Ascending aorta (tissue), 2 donors: ENCODE data around the gene CEP131. TPM values are rescaled to one million over a fixed set of nuclear protein-coding genes. Genes with fewer than 3 reads are reported as not detected.

Experiments used
- DNase-seq, 2 donors: peaks; one replicate each; pipeline ENCODE4 v3.0.0-alpha.2; 2019; ENCODE audit warnings: low spot score in 2 of 2
- H3K27ac ChIP-seq, 2 donors: fragments of 200-600 bp; sonication (generic); one replicate each; pipeline ENCODE4 v1.5.1; 2016 to 2017; ENCODE audit warnings: mild to moderate bottlenecking in 1 of 2
- H3K27me3 ChIP-seq: fragments of 200-600 bp; sonication (generic); one replicate; pipeline ENCODE4 v1.5.1; 2017
- H3K36me3 ChIP-seq, 2 donors: fragments of 200-600 bp; sonication (generic); one replicate each; pipeline ENCODE4 v1.5.1; 2016
- H3K4me1 ChIP-seq, 2 donors: fragments of 200-600 bp; sonication (generic); one replicate each; pipeline ENCODE4 v1.5.1; 2016 to 2017; ENCODE audit warnings: mild to moderate bottlenecking in 1 of 2
- H3K4me3 ChIP-seq, 2 donors: fragments of 200-600 bp; sonication (generic); one replicate each; pipeline ENCODE4 v1.5.1; 2016 to 2017; ENCODE audit warnings: mild to moderate bottlenecking in 1 of 2
- H3K9me3 ChIP-seq, 2 donors: fragments of 200-600 bp; sonication (generic); one replicate each; pipeline ENCODE4 v1.5.1; 2016
- CTCF ChIP-seq, 3 experiments: fragments of 200-600 bp in 2 of 3; fragments of 450-650 bp in 1 of 3; sonication (generic) in 2 of 3; IDR thresholded peaks; one replicate each; pipeline ENCODE4 v1.5.1; 2016 to 2019; ENCODE audit warnings: antibody characterized with exemption in 3 of 3, mild to moderate bottlenecking in 1 of 3, moderate library complexity in 1 of 3
- intact Hi-C: fragments of 100-400 bp; cut with DNase I; formaldehyde crosslinking; loops from one replicate; pipeline ENCODE4 v1.15.1; 2023
- total RNA-seq: library from RNA; depleted of rRNA; stranded (reverse); fragments of >200 nt; gene quantifications from one replicate; pipeline ENCODE4 v1.1.0, GENCODE V29; 2016

Gene CEP131
- total RNA-seq, 1 donor from 2014 or later: 6.7 TPM

- H3K36me3 ChIP-seq: peaks cover 39 to 46% of the 10 kb centered on the region in 2 donors
- H3K9me3 ChIP-seq: no peaks in the 10 kb centered on the region
- no peaks in the 10 kb centered on the region for H3K27me3 ChIP-seq
- peaks cover 0 to 14% of the 10 kb centered on the region in 2 donors for H3K4me1 ChIP-seq
- no peak for TF ChIP-seq CTCF (IDR thresholded peaks at IDR 0.05)
- H3K4me3 ChIP-seq: no peak overlapping the region
- no peak overlapping the region for H3K27ac ChIP-seq
- no peak for DNase-seq
- intact Hi-C loops: no loop called here
These were observed 11.2 kb upstream of the CEP131 start for GRCh38 chr17:81233811-81234505.

GRCh38 chr17:81233316-81233715, 10.6 kb upstream of the CEP131 start:
- Histone ChIP-seq H3K4me3 (no peak overlapping the region), H3K36me3 (peaks cover 39 to 49% of the 10 kb centered on the region in 2 donors), H3K9me3 (no peaks in the 10 kb centered on the region), H3K4me1 (peaks cover 0 to 14% of the 10 kb centered on the region in 2 donors), H3K27me3 (no peaks in the 10 kb centered on the region), H3K27ac (no peak overlapping the region)
- no peak for DNase-seq
- intact Hi-C loops: no loop called here
- TF ChIP-seq CTCF (IDR thresholded peaks at IDR 0.05): no peak

- H3K27ac ChIP-seq: no peak overlapping the region
- no peaks in the 10 kb centered on the region for H3K9me3 ChIP-seq
- DNase-seq: no peak
- peaks cover 39 to 49% of the 10 kb centered on the region in 2 donors for H3K36me3 ChIP-seq
- no peak for TF ChIP-seq CTCF (IDR thresholded peaks at IDR 0.05)
- no peak overlapping the region for H3K4me3 ChIP-seq
- peaks cover 0 to 11% of the 10 kb centered on the region in 2 donors for H3K4me1 ChIP-seq
- no peaks in the 10 kb centered on the region for H3K27me3 ChIP-seq
- intact Hi-C loops: no loop called here
These were observed 10.0 kb upstream of the CEP131 start for GRCh38 chr17:81232616-81233241.

- intact Hi-C loops: no loop called here
- peaks cover 0 to 5% of the 10 kb centered on the region in 2 donors for H3K4me1 ChIP-seq
- no peak for TF ChIP-seq CTCF (IDR thresholded peaks at IDR 0.05)
- H3K36me3 ChIP-seq: peaks cover 39 to 49% of the 10 kb centered on the region in 2 donors
- H3K27ac ChIP-seq: no peak overlapping the region
- DNase-seq: no peak
- no peak overlapping the region for H3K4me3 ChIP-seq
- no peaks in the 10 kb centered on the region for H3K27me3 ChIP-seq
- no peaks in the 10 kb centered on the region for H3K9me3 ChIP-seq
These were observed 9.2 kb upstream of the CEP131 start for GRCh38 chr17:81231766-81232581.

GRCh38 chr17:81231121-81231645, 8.4 kb upstream of the CEP131 start:
- no peak for DNase-seq
- no peak for TF ChIP-seq CTCF (IDR thresholded peaks at IDR 0.05)
- H3K27me3 ChIP-seq: no peaks in the 10 kb centered on the region
- H3K4me1 ChIP-seq: no peaks in the 10 kb centered on the region
- peaks cover 39 to 49% of the 10 kb centered on the region in 2 donors for H3K36me3 ChIP-seq
- intact Hi-C loops: no loop called here
- no peak overlapping the region for H3K4me3 ChIP-seq
- H3K9me3 ChIP-seq: no peaks in the 10 kb centered on the region
- no peak overlapping the region for H3K27ac ChIP-seq
